ENCODE measurements around the gene MEF2C. TPM values are rescaled to one million over a fixed set of nuclear protein-coding genes. Genes with fewer than 3 reads are reported as not detected.
"Not testable (repeated sequence)": the region's sequence is repeated elsewhere in the genome, so short reads cannot be mapped to it uniquely, and the experiment has no call there.

The MEF2C gene
- total and polyA plus RNA-seq, 7 donors = 2.8 to 51.4 (median 32.1) TPM

DNA sequence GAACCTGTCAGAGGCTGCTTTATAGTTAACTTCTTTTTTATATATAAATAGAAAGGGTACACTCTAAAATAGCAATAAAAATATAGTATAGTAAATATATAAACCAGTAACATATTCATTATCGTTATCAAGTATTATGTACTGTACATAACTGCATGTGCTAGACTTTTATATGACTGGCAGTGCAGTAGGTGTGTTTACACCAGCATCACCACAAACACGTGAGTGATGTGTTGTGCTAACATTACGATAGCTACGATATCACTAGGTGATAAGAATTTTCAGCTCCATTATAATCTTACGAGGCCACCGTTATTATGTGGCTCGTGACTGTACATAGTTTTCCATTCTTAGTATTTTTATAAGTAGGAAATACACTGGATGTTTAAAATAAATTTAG is 43.8 kb upstream of the MEF2C start:
- intact Hi-C loops (cut with DNase I) = no loop called here
- whole genome bisulfite sequencing, 2 donors = 26 to 74% methylated on average over 7 of the region's 7 CpGs
- Histone ChIP-seq H3K9me3 (no peaks in the 10 kb centered on the region), H3K4me3 (no peak overlapping the region), H3K27ac (no peak overlapping the region), H3K4me1 (no peaks in the 10 kb centered on the region), H3K36me3 (no peaks in the 10 kb centered on the region), H3K27me3 (no peaks in the 10 kb centered on the region)
- no peak for TF ChIP-seq EP300 (IDR thresholded peaks at IDR 0.05)
- DNase-seq = no peak

- no peak overlapping the region for H3K27ac ChIP-seq
- no peak for DNase-seq
- H3K27me3 ChIP-seq = no peaks in the 10 kb centered on the region
- no peaks in the 10 kb centered on the region for H3K4me1 ChIP-seq
- no peak for TF ChIP-seq POLR2A (IDR thresholded peaks at IDR 0.05)
- no peak for TF ChIP-seq EP300 (IDR thresholded peaks at IDR 0.05)
- no peak for TF ChIP-seq POLR2AphosphoS5 (IDR thresholded peaks at IDR 0.05)
- TF ChIP-seq CTCF (IDR thresholded peaks at IDR 0.05) = no peak
- no peaks in the 10 kb centered on the region for H3K9me3 ChIP-seq
- intact Hi-C loops (cut with DNase I) = no loop called here
- H3K36me3 ChIP-seq = no peaks in the 10 kb centered on the region
- no peak overlapping the region for H3K4me3 ChIP-seq
- 25 to 78% methylated on average over 2 of the region's 2 CpGs for WGBS, 2 donors
These were observed 42.9 kb upstream of the MEF2C start for GRCh38 chr5:88925692-88926490.

GRCh38 chr5:88924330-88924657 is 41.3 kb upstream of the MEF2C start:
- Histone ChIP-seq H3K27me3 (no peaks in the 10 kb centered on the region), H3K36me3 (no peaks in the 10 kb centered on the region), H3K4me3 (no peak overlapping the region), H3K4me1 (no peaks in the 10 kb centered on the region), H3K27ac (no peak overlapping the region), H3K9me3 (no peaks in the 10 kb centered on the region)
- TF ChIP-seq EP300 (IDR thresholded peaks at IDR 0.05) (no peak), CTCF (IDR thresholded peaks at IDR 0.05) (no peak), POLR2A (IDR thresholded peaks at IDR 0.05) (no peak), POLR2AphosphoS5 (IDR thresholded peaks at IDR 0.05) (no peak)
- intact Hi-C loops (cut with DNase I) = no loop called here
- 93 to 95% methylated on average over 3 of the region's 3 CpGs for WGBS, 2 donors
- no peak for DNase-seq

DNA sequence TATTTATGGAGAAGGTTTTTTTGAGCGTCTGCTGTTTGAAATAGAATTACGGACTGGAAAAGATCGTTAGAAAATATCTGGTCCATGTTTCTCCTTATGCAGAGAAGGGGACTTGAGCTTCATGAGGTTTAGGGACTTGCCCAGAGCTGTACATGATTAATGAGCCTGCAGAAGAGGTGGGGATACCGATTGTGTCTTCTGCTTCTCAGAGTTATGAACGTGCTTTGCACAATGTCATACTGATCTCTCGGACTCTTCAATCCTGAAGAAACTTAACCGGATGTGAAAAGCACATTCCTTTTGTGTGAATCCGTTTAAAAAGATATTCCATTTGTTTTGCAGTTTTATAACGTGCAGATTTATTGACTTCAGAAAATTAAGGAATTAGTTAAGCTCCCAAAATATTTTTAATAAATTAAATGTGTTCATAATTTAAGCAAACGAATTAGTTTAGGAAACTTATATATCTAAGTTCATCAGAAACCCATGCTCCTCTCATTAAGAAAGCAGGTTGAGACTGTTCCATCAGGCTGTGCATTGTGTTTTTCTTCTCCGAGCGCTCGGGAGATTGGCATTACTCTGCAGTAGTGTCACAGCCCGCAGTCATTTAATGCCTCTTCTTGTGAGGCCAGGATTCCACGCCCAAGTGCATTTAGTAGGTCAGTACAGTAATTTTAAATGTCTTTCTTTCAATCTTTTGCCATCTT is 40.8 kb upstream of the MEF2C start:
- WGBS, 2 donors = 92 to 93% methylated on average over 15 of the region's 15 CpGs
- no peak for TF ChIP-seq POLR2AphosphoS5 (IDR thresholded peaks at IDR 0.05)
- TF ChIP-seq EP300 (IDR thresholded peaks at IDR 0.05) = no peak
- TF ChIP-seq CTCF (IDR thresholded peaks at IDR 0.05) = no peak
- no peak for TF ChIP-seq POLR2A (IDR thresholded peaks at IDR 0.05)
- intact Hi-C loops (cut with DNase I) = no loop called here

GRCh38 chr5:88912743-88913142 is 29.8 kb upstream of the MEF2C start:
- intact Hi-C loops (cut with DNase I); DNase-seq: not testable (repeated sequence)
- WGBS, 2 donors = 77 to 92% methylated on average over 2 of the region's 2 CpGs

More for the DNA sequence above, 40.8 kb upstream of the MEF2C start:
- H3K36me3 ChIP-seq = no peaks in the 10 kb centered on the region
- no peak overlapping the region for H3K27ac ChIP-seq
- no peak overlapping the region for H3K4me3 ChIP-seq
- no peaks in the 10 kb centered on the region for H3K4me1 ChIP-seq
- no peaks in the 10 kb centered on the region for H3K27me3 ChIP-seq
- H3K9me3 ChIP-seq = no peaks in the 10 kb centered on the region
- no peak for DNase-seq

DNA sequence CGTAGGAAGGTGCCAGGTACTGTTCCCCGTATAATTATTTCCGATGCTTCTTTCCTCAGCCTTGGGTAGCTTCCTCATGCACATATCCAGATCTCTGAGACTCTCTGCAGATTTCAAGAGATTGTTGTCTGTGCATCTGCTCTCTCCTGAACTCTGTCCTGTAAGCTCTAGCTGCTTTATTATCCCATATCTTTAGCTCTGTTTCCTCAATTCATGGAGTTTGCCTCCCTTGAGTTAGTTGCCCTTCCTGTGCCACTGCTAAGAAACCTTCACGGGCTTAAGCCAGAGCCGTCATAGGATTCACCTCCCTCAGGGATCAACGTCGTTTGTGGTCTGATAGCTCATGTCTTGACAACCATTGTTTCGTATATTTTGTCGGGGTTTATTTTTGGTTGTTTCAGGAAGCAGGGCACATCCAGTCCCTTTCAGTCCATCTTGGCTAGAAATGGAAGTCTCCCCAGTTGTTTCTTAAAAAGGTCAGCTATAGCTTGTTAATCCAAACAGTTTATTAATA is 28.1 kb upstream of the MEF2C start:
- H3K9me3 ChIP-seq; intact Hi-C loops (cut with DNase I); H3K36me3 ChIP-seq; H3K4me1 ChIP-seq; H3K27ac ChIP-seq; DNase-seq; H3K27me3 ChIP-seq; H3K4me3 ChIP-seq: not testable (repeated sequence)
- 47 to 79% methylated on average over 9 of the region's 9 CpGs for WGBS, 2 donors

More at GRCh38 chr5:88912743-88913142, 29.8 kb upstream of the MEF2C start:
- H3K36me3 ChIP-seq, H3K4me3 ChIP-seq, H3K27me3 ChIP-seq, H3K27ac ChIP-seq, H3K4me1 ChIP-seq, H3K9me3 ChIP-seq: not testable (repeated sequence)

GRCh38 chr5:88904478-88904877 is 21.5 kb upstream of the MEF2C start:
- H3K4me1 ChIP-seq; H3K27ac ChIP-seq; intact Hi-C loops (cut with DNase I); H3K9me3 ChIP-seq; H3K36me3 ChIP-seq; H3K27me3 ChIP-seq; H3K4me3 ChIP-seq; DNase-seq: not testable (repeated sequence)
- WGBS, 2 donors = 85 to 86% methylated on average over 2 of the region's 2 CpGs

- H3K36me3 ChIP-seq; H3K27ac ChIP-seq; H3K4me1 ChIP-seq; intact Hi-C loops (cut with DNase I); DNase-seq; H3K27me3 ChIP-seq; H3K4me3 ChIP-seq; H3K9me3 ChIP-seq: not testable (repeated sequence)
- WGBS, 2 donors = 82 to 91% methylated on average over 2 of the region's 8 CpGs
These were observed 21.0 kb upstream of the MEF2C start for GRCh38 chr5:88903966-88904365.

GRCh38 chr5:88901077-88901476 is 18.1 kb upstream of the MEF2C start:
- H3K27me3 ChIP-seq; H3K27ac ChIP-seq; H3K36me3 ChIP-seq; H3K9me3 ChIP-seq; H3K4me3 ChIP-seq; intact Hi-C loops (cut with DNase I); H3K4me1 ChIP-seq; DNase-seq: not testable (repeated sequence)

All from sigmoid colon (tissue), 7 donors.